Spleen (tissue), 13 donors: ENCODE results near the gene TMEM91. TPM values are rescaled to one million over a fixed set of nuclear protein-coding genes. Genes with fewer than 3 reads are reported as not detected.
A peak's percentile ranks its signal among the peaks of the same experiment; 100 is the strongest.

Experiments
- DNase-seq: peaks from one replicate; pipeline ENCODE4 v3.0.0-alpha.2; 2020
- H3K27ac ChIP-seq, 8 donors: fragments of 200-600 bp; sonication (generic) in 7 of 8; 1 replicate in 4 of 8; 2 replicates in 4 of 8; pipeline versions ENCODE4 v1.5.0 to v1.8.0; 2016 to 2021; ENCODE audit warnings: inconsistent platforms in 4 of 8, mild to moderate bottlenecking in 4 of 8, moderate library complexity in 1 of 8
- H3K27me3 ChIP-seq, 7 donors: fragments of 200-600 bp; sonication (generic) in 6 of 7; replicated peaks in 1 of 7; 1 replicate in 4 of 7; 2 replicates in 3 of 7; pipeline versions ENCODE4 v1.5.0 to v1.8.0; 2016 to 2021; ENCODE audit warnings: inconsistent platforms in 3 of 7, mild to moderate bottlenecking in 1 of 7
- H3K36me3 ChIP-seq, 6 donors: fragments of 200-600 bp; sonication (generic) in 5 of 6; 1 replicate in 4 of 6; 2 replicates in 2 of 6; pipeline versions ENCODE4 v1.5.0 to v1.8.0; 2016 to 2021; ENCODE audit warnings: inconsistent platforms in 2 of 6
- H3K4me1 ChIP-seq, 6 donors: fragments of 200-600 bp; sonication (generic) in 5 of 6; 1 replicate in 3 of 6; 2 replicates in 3 of 6; pipeline versions ENCODE4 v1.5.0 to v1.8.0; 2016 to 2021; ENCODE audit warnings: inconsistent platforms in 3 of 6
- H3K4me3 ChIP-seq, 8 donors: fragments of 200-600 bp; sonication (generic) in 7 of 8; 1 replicate in 4 of 8; 2 replicates in 4 of 8; pipeline versions ENCODE4 v1.5.0 to v1.8.0; 2016 to 2021; ENCODE audit warnings: inconsistent platforms in 4 of 8, mild to moderate bottlenecking in 4 of 8, moderate library complexity in 2 of 8
- H3K9me3 ChIP-seq, 8 donors: fragments of 200-600 bp; sonication (generic) in 7 of 8; 1 replicate in 4 of 8; 2 replicates in 4 of 8; pipeline versions ENCODE4 v1.5.0 to v1.8.0; 2016 to 2021; ENCODE audit warnings: inconsistent platforms in 4 of 8
- CTCF ChIP-seq, 11 experiments: fragments of 200-600 bp in 7 of 11; fragments of 450-650 bp in 4 of 11; sonication (generic) in 4 of 11; IDR thresholded peaks in 8 of 11; conservative IDR thresholded peaks in 3 of 11; 1 replicate in 7 of 11; 2 replicates in 4 of 11; pipeline versions ENCODE4 v1.4.0 to v1.8.0; 2016 to 2021; ENCODE audit warnings: antibody characterized with exemption in 11 of 11, inconsistent platforms in 4 of 11, mild to moderate bottlenecking in 1 of 11
- POLR2A ChIP-seq, 3 donors: fragments of 450-650 bp; IDR thresholded peaks; one replicate each; pipeline ENCODE4 v1.5.1; 2017; ENCODE audit warnings: antibody characterized with exemption in 3 of 3, mild to moderate bottlenecking in 1 of 3
- POLR2AphosphoS5 ChIP-seq, 3 donors: sonication (generic); formaldehyde crosslinking; IDR thresholded peaks; one replicate each; pipeline ENCODE4 v1.5.1; 2017; ENCODE audit warnings: antibody characterized with exemption in 3 of 3
- WGBS, 5 donors: extraction: QIAGEN DNeasy Blood & Tissue Kit in 3 of 5; methylation state at CpG; one replicate each; pipeline versions ENCODE4 v1.1.5 to v1.1.7; 2013 to 2018; 5-methylcytosine and 5-hydroxymethylcytosine counted together
- intact Hi-C: fragments of 100-400 bp; cut with DNase I; formaldehyde crosslinking; loops from one replicate; pipeline ENCODE4 v1.15.0; 2023; ENCODE audit warnings: low total_unique reads
- long read RNA-seq, 2 donors: transcript quantifications; one replicate each; lab custom pipeline, GENCODE V29; 2026
- polyA plus RNA-seq, 3 donors: library from polyadenylated mRNA; stranded (reverse); fragments of 200-250 nt; gene quantifications; one replicate each; pipeline ENCODE4 v1.2.1, GENCODE V29; 2013
- total RNA-seq, 7 donors: library from RNA; depleted of rRNA in 3 of 7; stranded (reverse); fragments of >200 nt in 3 of 7; fragmentation: NEBNext Ultra II Directional in 4 of 7; extraction: Animal tissue kit (Norgen Biotek cat#: 25700) in 4 of 7; gene quantifications; one replicate each; pipeline versions ENCODE4 v1.1.0 to v1.2.1, GENCODE V29; 2016 to 2021
- donor health status: healthy with polysubstance abuse.
- donor health status: DM: no; HTN: no; CAD: no; lungs with moderate emphysema.
- donor health status: DM: no; HTN: no; CAD: no.
- donor health status: Bipolar disorder and iron deficiency.
- donor health status: healthy.
- donor health status: DM: no; HTN: no; CAD: no.
- donor health status: DM: yes; HTN: yes; CAD: no.

The TMEM91 gene
- 10 to 100 TPM; 19.3 to 62.0 (median 23.5) TPM for total RNA-seq
- 10 to 100 TPM; 13.4 to 37.1 (median 34.4) TPM for polyA plus RNA-seq
- long read RNA-seq, donor 1, partial matches to known transcripts = 5 of 6 reads
- long read RNA-seq, donor 1, other reads (novel, unspliced or antisense) = 0 of 6 reads
- long read RNA-seq, donor 2, partial matches to known transcripts = 0 of 1 reads
- long read RNA-seq, donor 2, other reads (novel, unspliced or antisense) = 0 of 1 reads

- intact Hi-C loops = loop anchor here (5.0 kb wide), 1 partner anchor 41 kb away; no protein-coding TSS in a partner anchor
- Histone ChIP-seq H3K27ac (peak within 1 kb of the TSS; percentile 13 to 94 (median 74)), H3K4me3 (peak within 1 kb of the TSS; percentile 36 to 80 (median 53)), H3K9me3 (no peaks in the 10 kb centered on the region), H3K27me3 (no peaks in the 10 kb centered on the region), H3K4me1 (peaks cover 0 to 72% (median 36%) of the 10 kb centered on the region in 6 donors), H3K36me3 (peaks cover 0 to 3% (median 0%) of the 10 kb centered on the region in 6 donors)
- DNase-seq = peak; percentile 84
- TF ChIP-seq POLR2A (IDR thresholded peaks at IDR 0.05) (no peak), POLR2AphosphoS5 (IDR thresholded peaks at IDR 0.05) (peak; percentile 19 to 69 (median 60)), CTCF (IDR thresholded peaks at IDR 0.05 in 8 of 11, conservative IDR thresholded peaks at IDR 0.05 in 3 of 11) (no peak)
- WGBS, 5 donors = 5 to 15% (median 6%) methylated on average over 26 to 47 of the region's 47 CpGs
These were observed at the start of gene TMEM91 for GRCh38 chr19:41376241-41376997. Gene TMEM91, plus strand, starts transcription at chr19:41376533. Its CDS starts 1,777 bp downstream, at chr19:41378310.

GRCh38 chr19:41327076-41327575 lies 49.2 kb upstream of the TMEM91 start:
- DNase-seq = no peak
- Histone ChIP-seq H3K4me3 (peak overlapping the region in 7 of 8 donors; percentile 15 to 57 (median 34)), H3K9me3 (no peaks in the 10 kb centered on the region), H3K27ac (peak overlapping the region; percentile 83 to 94 (median 90)), H3K27me3 (no peaks in the 10 kb centered on the region), H3K4me1 (peaks cover 61 to 100% (median 93%) of the 10 kb centered on the region in 6 donors), H3K36me3 (peaks cover 0 to 63% (median 22%) of the 10 kb centered on the region in 6 donors)
- WGBS, 5 donors = 4 to 16% (median 8%) methylated on average over 9 to 13 of the region's 13 CpGs
- TF ChIP-seq CTCF (IDR thresholded peaks at IDR 0.05 in 8 of 11, conservative IDR thresholded peaks at IDR 0.05 in 3 of 11) (no peak), POLR2AphosphoS5 (IDR thresholded peaks at IDR 0.05) (no peak), POLR2A (IDR thresholded peaks at IDR 0.05) (no peak)
- intact Hi-C loops = no loop called here

- H3K4me1 ChIP-seq = peaks cover 57 to 100% (median 90%) of the 10 kb centered on the region in 6 donors
- DNase-seq = peak; percentile 98
- peak overlapping the region in 7 of 8 donors; percentile 15 to 57 (median 34) for H3K4me3 ChIP-seq
- intact Hi-C loops = loop anchor here (2.0 kb wide), 1 partner anchor 19 kb away; no protein-coding TSS in a partner anchor
- no peaks in the 10 kb centered on the region for H3K9me3 ChIP-seq
- WGBS, 5 donors = 2 to 8% (median 5%) methylated on average over 9 to 33 of the region's 33 CpGs
- peaks cover 0 to 63% (median 25%) of the 10 kb centered on the region in 6 donors for H3K36me3 ChIP-seq
- TF ChIP-seq POLR2AphosphoS5 (IDR thresholded peaks at IDR 0.05) = peak; percentile 86 to 95 (median 88)
- TF ChIP-seq POLR2A (IDR thresholded peaks at IDR 0.05) = no peak
- peak in 4 of 11 experiments; percentile 13 to 35 (median 23) for TF ChIP-seq CTCF (IDR thresholded peaks at IDR 0.05 in 8 of 11, conservative IDR thresholded peaks at IDR 0.05 in 3 of 11)
- peak overlapping the region; percentile 83 to 94 (median 90) for H3K27ac ChIP-seq
- H3K27me3 ChIP-seq = no peaks in the 10 kb centered on the region
These were observed 48.7 kb upstream of the TMEM91 start for GRCh38 chr19:41327576-41328156.
